Hematopoietic multipotent progenitor cell treated with erythropoietin and hydrocortisone succinate and interleukin-3 and kit ligand, for 15 days (in vitro differentiated cells): ENCODE measurements around the gene ADAMTSL3.
"Not testable (repeated sequence)": the region's sequence is repeated elsewhere in the genome, so short reads cannot be mapped to it uniquely, and the experiment has no call there.

Experiments
- DNase-seq: peaks from one replicate; pipeline ENCODE4 v3.0.0-alpha.2; 2015; ENCODE audit warnings: low spot score

ADAMTSL3 gene

DNA sequence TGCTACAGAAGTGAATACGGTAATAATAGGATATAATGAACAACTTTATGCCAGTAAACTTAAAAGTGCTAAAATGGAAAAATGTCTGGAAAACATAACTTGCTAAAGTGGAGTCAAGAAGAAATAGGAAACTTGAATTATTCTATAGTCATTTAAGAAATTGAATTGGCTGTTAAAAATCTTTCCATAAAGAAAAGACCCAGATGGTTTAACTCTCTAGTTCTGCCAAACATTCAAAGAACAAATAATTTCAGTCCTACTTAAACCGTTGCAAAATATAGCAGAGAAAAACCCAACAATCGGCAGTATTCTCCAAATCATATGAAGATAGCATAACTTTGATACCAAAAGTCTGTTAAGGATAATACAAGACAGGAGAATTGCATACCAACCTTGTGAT lies 432.1 kb downstream of the ADAMTSL3 start:
- DNase-seq, result not testable (repeated sequence)
